IPS DF 19.7 (cell line): ENCODE results near the gene CYBC1.
"Not testable (repeated sequence)": the region's sequence is repeated elsewhere in the genome, so short reads cannot be mapped to it uniquely, and the experiment has no call there.

ENCODE experiments used
- DNase-seq: peaks from one replicate; pipeline ENCODE4 v3.0.0-alpha.2; 2013; ENCODE audit warnings: low read depth, low spot score

Gene CYBC1

GRCh38 chr17:82435601-82436583 lies 14.7 kb downstream of the CYBC1 start:
- no peak for DNase-seq

GRCh38 chr17:82435103-82435502 lies 15.4 kb downstream of the CYBC1 start:
- no peak for DNase-seq

- DNase-seq: no peak
Measured at GRCh38 chr17:82434216-82434565, 16.4 kb downstream of the CYBC1 start.

GRCh38 chr17:82433560-82434215 lies 16.9 kb downstream of the CYBC1 start:
- DNase-seq: no peak

- no peak for DNase-seq
Measured at GRCh38 chr17:82432017-82432416, 18.5 kb downstream of the CYBC1 start.

GRCh38 chr17:82429824-82430223 lies 20.7 kb downstream of the CYBC1 start:
- no peak for DNase-seq

GRCh38 chr17:82428546-82428945 lies 22.0 kb downstream of the CYBC1 start:
- DNase-seq: no peak

- DNase-seq: no peak
Measured at GRCh38 chr17:82424863-82425159, 25.7 kb downstream of the CYBC1 start.

GRCh38 chr17:82424001-82424862 lies 26.3 kb downstream of the CYBC1 start:
- DNase-seq: no peak

GRCh38 chr17:82419540-82419939 lies 31.0 kb downstream of the CYBC1 start:
- no peak for DNase-seq

- DNase-seq: no peak
Measured at GRCh38 chr17:82418001-82418986, 32.3 kb downstream of the CYBC1 start, which contains the start of the genes HEXD and OGFOD3. Gene HEXD, plus strand, starts transcription at chr17:82418347. Its CDS starts 1,453 bp downstream, at chr17:82419800. Gene OGFOD3, minus strand, starts transcription at chr17:82418586. Its CDS starts 101 bp downstream, at chr17:82418485.

- DNase-seq: no peak
Measured at GRCh38 chr17:82416771-82417170, 33.8 kb downstream of the CYBC1 start.

GRCh38 chr17:82416264-82416663 lies 34.3 kb downstream of the CYBC1 start:
- DNase-seq: no peak

- no peak for DNase-seq
Measured at GRCh38 chr17:82415786-82416185, 34.8 kb downstream of the CYBC1 start.

- DNase-seq: no peak
Measured at GRCh38 chr17:82415336-82415735, 35.2 kb downstream of the CYBC1 start.

GRCh38 chr17:82414548-82415281 lies 35.8 kb downstream of the CYBC1 start:
- no peak for DNase-seq

- no peak for DNase-seq
Measured at GRCh38 chr17:82412535-82413520, 37.7 kb downstream of the CYBC1 start.

GRCh38 chr17:82412081-82412480 lies 38.5 kb downstream of the CYBC1 start:
- not testable (repeated sequence) for DNase-seq
